ENCODE data around the gene PTPRD. TPM values are rescaled to one million over a fixed set of nuclear protein-coding genes. Genes with fewer than 3 reads are reported as not detected.

The PTPRD gene
- total RNA-seq, 4 donors from 2014 or later: 0.78 to 11.7 (median 1.6) TPM

DNA sequence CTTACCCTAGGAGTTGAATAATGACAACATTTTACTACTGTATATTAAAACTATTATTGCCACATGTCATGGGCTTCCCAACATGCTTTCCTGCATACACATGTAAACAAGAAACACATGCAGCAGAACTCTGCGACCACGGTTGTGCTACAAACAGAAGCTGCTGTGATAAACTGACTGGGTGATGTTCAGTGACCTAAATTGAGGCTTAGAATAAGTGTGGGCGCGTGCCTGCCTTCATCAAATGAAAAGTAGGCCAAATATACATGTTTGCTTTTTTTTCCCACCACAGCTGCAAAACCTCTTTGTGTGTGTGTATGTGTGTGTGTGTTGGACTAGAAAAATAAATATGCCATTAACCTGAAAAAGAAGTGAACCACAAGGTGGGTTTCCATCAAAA, 1202.1 kb downstream of the PTPRD start:
- DNase-seq (no peak), ATAC-seq (no peak)
- in situ Hi-C loops (cut with MboI; ENCODE audit: low sequenced_read_pairs in 4 of 4) (loop anchor here in 1 of 4 donors (25.0 kb wide), 1 partner anchor 98 kb away; no protein-coding TSS in a partner anchor), intact Hi-C loops (cut with DNase I; ENCODE audit: low total_unique reads) (no loop called here)
- no peak for TF ChIP-seq POLR2A (IDR thresholded peaks at IDR 0.05)
- TF ChIP-seq, protein P1, sequence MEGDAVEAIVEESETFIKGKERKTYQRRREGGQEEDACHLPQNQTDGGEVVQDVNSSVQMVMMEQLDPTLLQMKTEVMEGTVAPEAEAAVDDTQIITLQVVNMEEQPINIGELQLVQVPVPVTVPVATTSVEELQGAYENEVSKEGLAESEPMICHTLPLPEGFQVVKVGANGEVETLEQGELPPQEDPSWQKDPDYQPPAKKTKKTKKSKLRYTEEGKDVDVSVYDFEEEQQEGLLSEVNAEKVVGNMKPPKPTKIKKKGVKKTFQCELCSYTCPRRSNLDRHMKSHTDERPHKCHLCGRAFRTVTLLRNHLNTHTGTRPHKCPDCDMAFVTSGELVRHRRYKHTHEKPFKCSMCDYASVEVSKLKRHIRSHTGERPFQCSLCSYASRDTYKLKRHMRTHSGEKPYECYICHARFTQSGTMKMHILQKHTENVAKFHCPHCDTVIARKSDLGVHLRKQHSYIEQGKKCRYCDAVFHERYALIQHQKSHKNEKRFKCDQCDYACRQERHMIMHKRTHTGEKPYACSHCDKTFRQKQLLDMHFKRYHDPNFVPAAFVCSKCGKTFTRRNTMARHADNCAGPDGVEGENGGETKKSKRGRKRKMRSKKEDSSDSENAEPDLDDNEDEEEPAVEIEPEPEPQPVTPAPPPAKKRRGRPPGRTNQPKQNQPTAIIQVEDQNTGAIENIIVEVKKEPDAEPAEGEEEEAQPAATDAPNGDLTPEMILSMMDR (IDR thresholded peaks at IDR 0.05 in 4 of 5, conservative IDR thresholded peaks at IDR 0.05 in 1 of 5): no peak
- Histone ChIP-seq H3K27ac (no peak overlapping the region), H3K36me3 (no peaks in the 10 kb centered on the region), H3K27me3 (no peaks in the 10 kb centered on the region), H3K9me3 (no peaks in the 10 kb centered on the region), H3K4me1 (no peaks in the 10 kb centered on the region), H3K4me3 (no peak overlapping the region)

DNA sequence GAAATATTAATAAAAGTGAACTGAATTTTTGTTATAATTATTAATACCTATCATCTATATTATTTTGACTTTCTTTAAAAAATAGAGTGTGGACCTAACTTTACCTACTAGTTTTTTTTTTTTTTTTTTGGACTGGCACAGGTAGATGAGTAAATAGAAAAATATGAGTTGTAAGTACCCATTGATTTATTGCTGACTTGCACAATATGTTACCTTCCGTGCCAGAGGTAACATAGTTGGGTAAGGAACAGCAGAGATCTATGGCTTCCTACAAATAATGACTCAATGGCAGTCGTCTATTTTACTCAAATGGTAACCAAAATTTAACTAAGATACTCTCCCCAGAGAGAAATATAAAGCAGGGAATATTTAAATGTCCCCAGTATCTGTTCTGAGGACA, 1212.8 kb downstream of the PTPRD start:
- DNase-seq (no peak), ATAC-seq (no peak)
- no peak for TF ChIP-seq POLR2A (IDR thresholded peaks at IDR 0.05)
- TF ChIP-seq, protein P1 (IDR thresholded peaks at IDR 0.05 in 4 of 5, conservative IDR thresholded peaks at IDR 0.05 in 1 of 5): no peak
- intact Hi-C loops (cut with DNase I; ENCODE audit: low total_unique reads) (no loop called here), in situ Hi-C loops (cut with MboI; ENCODE audit: low sequenced_read_pairs in 4 of 4) (loop anchor here in 1 of 4 donors (25.0 kb wide), 1 partner anchor 88 kb away; no protein-coding TSS in a partner anchor)
- Histone ChIP-seq H3K27ac (no peak overlapping the region), H3K9me3 (no peaks in the 10 kb centered on the region), H3K4me1 (no peaks in the 10 kb centered on the region), H3K36me3 (no peaks in the 10 kb centered on the region), H3K4me3 (no peak overlapping the region), H3K27me3 (no peaks in the 10 kb centered on the region)

DNA sequence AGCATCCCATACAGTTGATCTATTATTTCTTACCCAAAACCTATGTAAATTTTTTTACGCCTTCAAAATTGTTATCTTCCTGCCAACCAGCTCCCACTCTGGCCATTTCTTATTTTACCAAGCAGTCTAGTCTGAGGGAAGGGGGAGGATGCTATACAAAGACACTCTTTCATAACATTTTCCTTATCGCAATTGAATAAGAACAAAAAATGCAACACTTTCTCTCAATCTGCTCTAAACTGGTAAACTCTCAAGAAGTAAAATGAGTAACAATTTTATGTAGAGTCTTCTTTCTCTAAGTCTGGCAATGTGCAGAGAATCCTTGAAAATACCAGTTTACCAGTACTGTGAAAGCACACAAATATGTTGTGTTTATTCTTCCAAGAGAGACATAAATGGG, 1216.3 kb downstream of the PTPRD start:
- H3K9me3 ChIP-seq: no peaks in the 10 kb centered on the region
- TF ChIP-seq, protein P1 (IDR thresholded peaks at IDR 0.05 in 4 of 5, conservative IDR thresholded peaks at IDR 0.05 in 1 of 5): no peak
- TF ChIP-seq POLR2A (IDR thresholded peaks at IDR 0.05): no peak
- H3K4me3 ChIP-seq: no peak overlapping the region
- DNase-seq (no peak), ATAC-seq (no peak)
- no peaks in the 10 kb centered on the region for H3K36me3 ChIP-seq
- H3K27ac ChIP-seq: no peak overlapping the region
- intact Hi-C loops (cut with DNase I; ENCODE audit: low total_unique reads): no loop called here
- in situ Hi-C loops (cut with MboI; ENCODE audit: low sequenced_read_pairs in 4 of 4): no loop called here
- H3K27me3 ChIP-seq: no peaks in the 10 kb centered on the region
- no peaks in the 10 kb centered on the region for H3K4me1 ChIP-seq

DNA sequence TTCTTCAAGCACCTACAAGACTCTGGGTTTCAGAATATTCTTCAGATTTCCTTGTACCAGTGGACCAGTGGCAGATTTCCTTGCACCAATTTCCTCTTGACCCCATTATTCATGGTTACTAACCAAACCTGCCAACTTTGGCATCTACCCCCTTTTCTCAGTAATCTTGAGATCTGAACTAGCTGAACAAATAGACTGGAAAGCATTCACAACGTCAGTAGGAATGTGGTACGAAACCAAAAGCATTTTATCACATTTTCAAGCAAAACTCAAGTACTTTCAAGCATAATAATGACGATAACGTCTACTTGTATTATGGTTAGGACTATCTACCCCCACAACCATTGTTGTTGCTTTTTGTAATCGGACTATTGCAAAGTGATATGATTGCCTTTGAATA, 1217.3 kb downstream of the PTPRD start:
- Histone ChIP-seq H3K27me3 (no peaks in the 10 kb centered on the region), H3K27ac (no peak overlapping the region), H3K4me3 (no peak overlapping the region), H3K36me3 (no peaks in the 10 kb centered on the region), H3K4me1 (no peaks in the 10 kb centered on the region), H3K9me3 (no peaks in the 10 kb centered on the region)
- ATAC-seq: no peak
- intact Hi-C loops (cut with DNase I; ENCODE audit: low total_unique reads) (no loop called here), in situ Hi-C loops (cut with MboI; ENCODE audit: low sequenced_read_pairs in 4 of 4) (no loop called here)
- TF ChIP-seq POLR2A (IDR thresholded peaks at IDR 0.05): no peak
- TF ChIP-seq, protein P1 (IDR thresholded peaks at IDR 0.05 in 4 of 5, conservative IDR thresholded peaks at IDR 0.05 in 1 of 5): no peak
- DNase-seq: no peak

DNA sequence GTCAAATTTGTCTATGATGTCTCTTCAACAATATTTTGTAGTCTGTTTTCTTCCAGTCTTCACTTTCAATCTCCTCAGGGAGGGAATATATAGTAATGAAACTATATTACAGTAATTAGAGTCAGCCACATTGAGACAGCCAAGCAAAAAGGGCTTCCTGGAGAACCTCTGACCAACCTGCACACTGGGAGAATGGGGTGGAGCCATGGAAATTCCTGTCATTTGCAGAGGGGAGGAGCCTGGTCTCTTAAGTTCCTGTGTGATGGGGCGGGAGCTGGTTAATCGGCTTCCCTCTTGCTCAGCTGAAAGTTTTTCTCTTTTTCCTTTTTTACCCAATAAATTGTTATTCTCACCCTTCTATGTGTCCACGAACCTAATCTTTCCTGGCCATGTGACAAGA, 1220.0 kb downstream of the PTPRD start:
- H3K4me1 ChIP-seq: no peaks in the 10 kb centered on the region
- DNase-seq: no peak
- no peak for ATAC-seq
- H3K27me3 ChIP-seq: no peaks in the 10 kb centered on the region
- no peak overlapping the region for H3K27ac ChIP-seq
- H3K9me3 ChIP-seq: no peaks in the 10 kb centered on the region
- in situ Hi-C loops (cut with MboI; ENCODE audit: low sequenced_read_pairs in 4 of 4) (no loop called here), intact Hi-C loops (cut with DNase I; ENCODE audit: low total_unique reads) (no loop called here)
- H3K4me3 ChIP-seq: no peak overlapping the region
- no peak for TF ChIP-seq POLR2A (IDR thresholded peaks at IDR 0.05)
- TF ChIP-seq, protein P1 (IDR thresholded peaks at IDR 0.05 in 4 of 5, conservative IDR thresholded peaks at IDR 0.05 in 1 of 5): no peak
- H3K36me3 ChIP-seq: no peaks in the 10 kb centered on the region
